DMS153 treated with DMSO at 0.1 percent for 48 hours (cell line): Measurements from ENCODE around the gene MBOAT1.
A peak's percentile ranks its signal among the peaks of the same experiment; 100 is the strongest.

Experiments
- DNase-seq: peaks from one replicate; lab custom pipeline; 2025; ENCODE audit not compliant: unreplicated experiment; lab: John Stamatoyannopoulos, UW

Gene MBOAT1

DNA sequence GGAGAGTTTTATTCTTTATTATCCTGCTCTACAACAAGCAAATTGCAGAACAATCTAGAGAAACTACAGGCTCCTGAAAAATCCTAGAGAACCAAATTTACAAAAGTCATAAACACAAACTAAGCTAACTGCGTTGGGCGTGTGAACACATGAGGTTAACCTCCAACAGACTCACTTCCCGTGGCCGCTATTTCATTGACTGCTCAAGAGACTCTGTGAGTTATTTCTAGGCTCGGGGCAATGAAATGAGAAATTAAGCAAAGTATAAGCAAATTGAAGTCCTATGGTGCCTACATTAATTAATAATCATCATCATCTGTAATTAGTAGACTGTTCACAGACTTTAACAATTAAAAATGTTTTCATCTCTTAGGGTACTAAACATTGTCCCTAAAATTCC lies 100.0 kb downstream of the MBOAT1 start:
- no peak for DNase-seq

DNA sequence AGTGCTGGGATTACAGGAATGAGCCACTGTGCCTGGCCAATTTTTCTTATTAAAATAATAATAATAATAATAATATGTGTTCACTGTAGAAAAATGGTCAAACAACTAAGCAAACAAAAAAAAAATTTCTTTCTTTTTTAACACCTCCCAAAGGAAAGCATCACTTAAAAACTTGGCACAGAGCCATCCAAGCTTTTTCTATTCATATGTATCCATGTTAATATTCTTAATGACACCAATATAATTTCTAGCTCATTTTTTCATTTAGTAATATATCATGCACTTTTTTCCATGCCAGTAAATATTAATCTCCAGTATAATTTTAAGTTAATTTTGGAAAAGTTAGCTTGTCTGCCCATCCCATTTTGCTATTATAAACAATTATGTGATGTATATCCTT lies 101.8 kb downstream of the MBOAT1 start:
- no peak for DNase-seq

GRCh38 chr6:20109526-20109925 lies 102.7 kb downstream of the MBOAT1 start:
- no peak for DNase-seq

DNA sequence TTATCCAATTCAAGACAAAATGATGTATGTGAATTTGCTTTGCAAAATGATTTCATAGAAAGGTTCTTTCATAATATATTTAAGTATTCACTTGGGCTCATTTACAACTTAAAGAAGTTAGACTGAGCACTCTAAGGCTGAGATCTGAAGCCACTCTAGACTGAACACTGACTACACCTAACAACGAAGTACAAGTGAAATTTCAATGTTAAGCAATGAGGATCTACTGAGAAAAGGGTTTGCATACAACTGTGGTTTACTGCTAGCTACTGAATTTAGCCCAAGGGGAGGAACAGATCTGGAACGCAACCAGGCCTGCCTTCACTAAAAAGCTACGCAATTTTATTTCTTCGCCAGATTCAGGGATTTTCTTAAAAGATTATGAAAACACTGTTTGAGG lies 106.4 kb downstream of the MBOAT1 start:
- DNase-seq = no peak

GRCh38 chr6:20104696-20105095 lies 107.6 kb downstream of the MBOAT1 start:
- DNase-seq = no peak

DNA sequence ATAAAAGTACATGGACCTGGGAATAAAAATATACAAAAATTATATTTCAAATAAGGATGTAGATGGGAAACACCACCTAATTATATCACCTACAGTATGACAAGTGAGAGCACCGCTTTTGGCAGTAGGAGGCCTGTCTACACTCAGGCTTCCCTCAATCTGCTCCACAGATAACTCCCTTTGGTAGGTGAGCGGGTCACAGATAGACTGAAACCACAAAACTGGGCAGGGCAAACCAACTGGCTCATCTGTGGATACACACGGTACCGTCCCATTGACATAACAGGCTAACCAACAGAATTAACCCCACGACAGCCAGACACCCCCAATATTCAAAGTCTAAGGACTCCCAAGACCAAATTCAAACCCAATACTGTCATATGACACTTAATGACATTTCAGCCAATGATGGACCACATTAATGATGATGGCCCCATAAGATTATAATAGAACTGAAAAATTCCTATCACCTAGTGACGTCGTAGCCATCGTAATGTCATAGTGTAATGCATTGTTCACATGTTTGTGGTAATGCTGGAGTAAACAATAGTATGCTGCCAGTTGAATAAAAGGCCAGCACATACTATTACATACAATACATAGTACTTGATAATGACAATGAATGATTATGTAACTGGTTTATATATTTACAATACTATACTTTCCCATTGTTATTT lies 109.7 kb downstream of the MBOAT1 start:
- DNase-seq = no peak

- no peak for DNase-seq
Measured at GRCh38 chr6:20099156-20099555, 113.1 kb downstream of the MBOAT1 start.

DNA sequence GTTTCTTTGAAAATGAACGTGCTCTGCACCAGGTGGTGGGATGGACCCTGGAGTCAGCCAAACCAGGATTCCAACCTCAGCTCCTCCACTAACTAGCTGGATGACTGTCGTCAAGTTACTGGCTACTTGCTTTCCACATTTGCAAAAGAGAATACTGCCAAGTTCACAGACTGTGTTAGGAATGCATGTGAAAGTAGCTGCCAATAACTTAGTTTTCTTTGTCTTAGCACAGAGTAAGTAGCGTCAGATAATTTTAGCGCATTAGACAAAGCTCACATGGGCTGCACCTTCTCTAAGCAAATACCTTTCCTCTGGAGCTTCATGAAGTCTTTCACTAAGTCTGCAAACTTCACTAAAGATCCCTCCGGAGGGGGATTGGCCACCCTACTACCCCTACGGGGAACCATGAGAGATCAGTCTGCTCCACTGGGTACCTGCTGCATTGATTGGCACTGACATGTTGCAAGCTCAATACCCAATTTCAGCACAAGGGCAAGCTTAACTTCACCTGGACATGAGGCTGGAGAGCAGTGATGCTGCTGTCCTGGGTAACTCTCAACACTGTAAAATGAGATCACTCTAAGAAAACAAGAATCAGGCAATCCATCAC lies 113.9 kb downstream of the MBOAT1 start:
- no peak for DNase-seq

GRCh38 chr6:20096536-20096935 lies 115.7 kb downstream of the MBOAT1 start:
- DNase-seq = no peak

- DNase-seq = no peak
Measured at GRCh38 chr6:20095436-20095835, 116.8 kb downstream of the MBOAT1 start.

DNA sequence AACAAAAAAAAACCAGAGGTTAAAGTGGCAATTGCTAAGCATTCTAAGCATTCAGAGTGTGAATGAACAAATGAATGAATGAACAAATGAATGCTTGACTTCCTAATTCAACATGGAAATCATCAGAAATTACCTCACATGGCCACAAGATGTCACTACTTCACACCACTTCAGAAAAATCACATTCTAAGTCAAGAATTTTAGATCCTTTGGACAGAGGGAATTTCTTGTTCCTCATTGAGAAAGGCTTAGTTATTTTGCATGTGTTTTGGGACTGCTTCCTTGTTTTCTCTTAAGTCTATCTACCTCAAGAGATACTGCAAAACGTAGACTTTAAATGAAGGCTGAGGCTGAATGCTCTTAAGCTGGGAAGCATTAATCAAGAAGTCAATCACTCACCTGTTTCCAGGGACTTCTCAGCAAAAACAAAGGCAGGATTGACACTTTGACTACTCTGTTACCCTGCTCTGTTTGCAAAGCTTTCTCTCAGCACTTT lies 120.2 kb downstream of the MBOAT1 start:
- peak; percentile 53 for DNase-seq

- no peak for DNase-seq
Measured at GRCh38 chr6:20086992-20087391, 125.3 kb downstream of the MBOAT1 start.

DNA sequence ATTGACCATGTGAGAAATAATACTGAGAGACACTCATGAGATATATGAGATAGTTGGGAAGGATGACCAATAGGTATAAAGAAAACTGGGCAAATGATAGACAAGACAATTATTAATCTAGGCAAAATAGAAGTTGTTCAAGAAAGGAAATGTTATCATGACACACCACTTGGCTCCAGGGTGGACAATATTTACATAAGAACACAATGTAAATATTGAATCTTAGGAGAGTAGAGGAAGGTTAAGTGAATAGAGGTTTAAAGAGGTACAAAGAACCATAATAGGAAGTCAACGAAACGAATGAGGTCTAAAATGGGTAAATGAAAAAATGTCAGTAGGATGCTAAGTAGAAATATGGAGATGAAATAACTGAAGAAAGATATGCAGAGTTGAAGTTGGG lies 126.5 kb downstream of the MBOAT1 start:
- no peak for DNase-seq

GRCh38 chr6:20084411-20084810 lies 127.9 kb downstream of the MBOAT1 start:
- no peak for DNase-seq

DNA sequence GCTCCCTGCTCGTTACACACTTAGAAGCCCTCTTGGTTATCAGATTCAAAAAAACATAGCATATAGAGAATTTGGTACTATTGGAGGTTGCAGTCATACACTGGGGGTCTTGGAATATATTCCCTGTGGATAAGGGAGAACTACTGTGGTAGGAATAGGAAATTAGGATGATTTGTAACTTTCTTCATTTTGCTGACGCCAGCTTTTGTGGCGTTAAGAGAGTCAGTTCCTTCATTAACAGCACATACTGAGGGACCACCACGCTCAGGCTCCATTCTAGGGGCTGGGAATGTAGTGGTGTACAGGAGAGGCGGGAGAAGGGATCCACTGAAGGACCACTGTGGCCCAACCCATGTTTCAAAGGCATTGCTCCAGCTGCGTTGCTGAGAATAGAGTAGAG lies 140.3 kb downstream of the MBOAT1 start:
- DNase-seq = no peak

- no peak for DNase-seq
Measured at GRCh38 chr6:20070047-20070446, 142.2 kb downstream of the MBOAT1 start.

- peak; percentile 40 for DNase-seq
Measured at GRCh38 chr6:20069021-20069522, 143.2 kb downstream of the MBOAT1 start.

GRCh38 chr6:20068421-20068988 lies 143.8 kb downstream of the MBOAT1 start:
- DNase-seq = no peak

DNA sequence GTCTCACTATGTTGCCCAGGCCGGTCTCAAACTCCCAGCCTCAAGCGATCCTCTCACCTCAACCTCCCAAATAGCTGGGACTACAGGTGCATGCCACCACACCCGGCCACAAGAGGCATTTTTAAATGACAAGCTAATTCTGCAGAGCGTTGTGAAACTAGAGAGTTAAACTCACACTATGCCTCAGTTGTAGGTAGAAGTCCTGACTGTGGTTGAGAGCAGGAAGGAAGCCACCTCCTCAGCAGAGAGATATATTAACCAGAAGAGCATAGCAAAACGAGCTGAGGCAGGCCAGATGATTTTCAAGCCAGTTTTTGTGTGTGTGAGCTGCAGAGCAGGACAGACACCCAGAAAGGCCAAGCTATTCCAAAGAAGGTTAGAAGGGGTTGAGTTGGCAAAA lies 150.3 kb downstream of the MBOAT1 start:
- DNase-seq = no peak

- DNase-seq = no peak
Measured at GRCh38 chr6:20060252-20060651, 152.0 kb downstream of the MBOAT1 start.

- DNase-seq = no peak
Measured at GRCh38 chr6:20058912-20059311, 153.4 kb downstream of the MBOAT1 start.
